AG10803 (cell line): ENCODE results near the gene C17orf58.

Source experiments
- DNase-seq: peaks from one replicate; pipeline ENCODE4 v3.0.0; 2010; ENCODE audit warnings: low read depth
- H3K4me3 ChIP-seq: 2 replicates; pipeline ENCODE4 v1.5.1; 2011; ENCODE audit warnings: mild to moderate bottlenecking, low read length, control low read depth
- CTCF ChIP-seq: conservative IDR thresholded peaks from 2 replicates; pipeline ENCODE4 v1.5.1; 2011; ENCODE audit warnings: mild to moderate bottlenecking, low read length, control low read depth, inconsistent platforms

The C17orf58 gene

GRCh38 chr17:67946513-67946912 is 49.8 kb downstream of the C17orf58 start:
- H3K4me3 ChIP-seq: no peak overlapping the region
- DNase-seq: no peak
- TF ChIP-seq CTCF: no peak

- no peak for TF ChIP-seq CTCF
- DNase-seq: no peak
- no peak overlapping the region for H3K4me3 ChIP-seq
Measured at GRCh38 chr17:67944035-67944434, 52.2 kb downstream of the C17orf58 start.

GRCh38 chr17:67942810-67943209 is 53.5 kb downstream of the C17orf58 start:
- H3K4me3 ChIP-seq: no peak overlapping the region
- TF ChIP-seq CTCF: peak; percentile 47
- no peak for DNase-seq
